NCI-H2081 treated with DMSO at 0.1 percent for 48 hours (cell line): ENCODE measurements around the gene NFATC3.

Experiments
- DNase-seq: peaks from one replicate; lab custom pipeline; 2025; lab: John Stamatoyannopoulos, UW

Gene NFATC3

GRCh38 chr16:68073902-68074760 is 11.0 kb upstream of the NFATC3 start:
- no peak for DNase-seq

- no peak for DNase-seq
Measured at GRCh38 chr16:68074850-68075555, 10.2 kb upstream of the NFATC3 start.

- no peak for DNase-seq
Measured at GRCh38 chr16:68075980-68076379, 9.2 kb upstream of the NFATC3 start.

GRCh38 chr16:68076560-68076959 is 8.6 kb upstream of the NFATC3 start:
- DNase-seq: no peak

- DNase-seq: no peak
Measured at GRCh38 chr16:68077866-68078700, 7.1 kb upstream of the NFATC3 start.

- no peak for DNase-seq
Measured at GRCh38 chr16:68078701-68079375, 6.3 kb upstream of the NFATC3 start.

GRCh38 chr16:68079376-68079625 is 5.9 kb upstream of the NFATC3 start:
- DNase-seq: no peak

GRCh38 chr16:68079626-68080344 is 5.4 kb upstream of the NFATC3 start:
- no peak for DNase-seq

- DNase-seq: no peak
Measured at GRCh38 chr16:68081861-68082628, 3.1 kb upstream of the NFATC3 start.

GRCh38 chr16:68082629-68083238 is 2.4 kb upstream of the NFATC3 start:
- DNase-seq: no peak

- DNase-seq: no peak
Measured at GRCh38 chr16:68083239-68083781, 1.9 kb upstream of the NFATC3 start.

- DNase-seq: no peak
Measured at GRCh38 chr16:68083861-68084503, 1.2 kb upstream of the NFATC3 start.

GRCh38 chr16:68084504-68085258 is 489 bp upstream of the NFATC3 start:
- DNase-seq: no peak

GRCh38 chr16:68086336-68086841 is 1.2 kb downstream of the NFATC3 start:
- DNase-seq: no peak

- no peak for DNase-seq
Measured at GRCh38 chr16:68086860-68087268, 1.7 kb downstream of the NFATC3 start.

GRCh38 chr16:68087688-68088087 is 2.5 kb downstream of the NFATC3 start:
- no peak for DNase-seq

GRCh38 chr16:68088130-68088972 is 3.2 kb downstream of the NFATC3 start:
- no peak for DNase-seq

GRCh38 chr16:68089067-68089466 is 3.9 kb downstream of the NFATC3 start:
- no peak for DNase-seq
